Measurements from ENCODE around the gene WASHC2A.
"Not testable (repeated sequence)": the region's sequence is repeated elsewhere in the genome, so short reads cannot be mapped to it uniquely, and the experiment has no call there.

Gene WASHC2A

DNA sequence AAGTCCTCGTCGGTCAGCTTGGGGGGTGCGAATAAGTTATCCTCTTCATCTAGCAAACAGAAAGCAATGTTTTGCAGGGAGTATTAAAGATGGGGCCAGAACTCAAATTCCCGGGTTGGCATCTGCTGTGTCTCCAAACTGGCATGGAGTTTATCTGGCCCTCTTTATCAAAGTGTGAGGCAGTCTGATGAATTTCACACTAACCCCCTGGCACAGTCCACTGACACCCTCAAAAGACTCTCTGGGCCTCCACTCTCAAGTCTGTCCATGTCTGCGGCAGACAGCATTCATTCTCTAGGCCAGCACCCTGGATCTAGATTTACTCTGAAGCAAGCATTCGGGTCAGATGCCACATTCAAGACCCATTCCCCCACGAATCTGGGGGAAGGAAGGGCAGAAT lies 6.2 kb upstream of the WASHC2A start:
- FAIRE-seq: not testable (repeated sequence)

DNA sequence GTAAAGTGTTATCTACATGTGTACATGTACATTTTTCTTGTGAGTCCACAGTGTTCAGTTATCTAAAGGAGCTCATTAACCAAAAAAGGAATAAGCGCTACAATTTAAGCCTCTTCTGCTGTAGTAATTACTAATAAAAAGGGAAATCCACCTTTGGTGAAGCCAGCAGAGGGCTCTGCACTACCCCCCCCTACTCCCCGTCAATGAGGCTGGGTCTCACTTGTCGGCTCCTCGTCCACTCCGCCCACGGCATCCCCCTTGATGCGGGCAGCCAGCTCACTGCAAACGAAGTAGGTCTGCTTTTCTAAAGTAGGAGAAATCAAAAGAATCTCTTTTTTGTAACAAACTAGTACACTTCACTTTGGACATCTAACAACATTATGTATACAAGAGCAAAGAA lies 4.7 kb upstream of the WASHC2A start:
- FAIRE-seq: no peak

DNA sequence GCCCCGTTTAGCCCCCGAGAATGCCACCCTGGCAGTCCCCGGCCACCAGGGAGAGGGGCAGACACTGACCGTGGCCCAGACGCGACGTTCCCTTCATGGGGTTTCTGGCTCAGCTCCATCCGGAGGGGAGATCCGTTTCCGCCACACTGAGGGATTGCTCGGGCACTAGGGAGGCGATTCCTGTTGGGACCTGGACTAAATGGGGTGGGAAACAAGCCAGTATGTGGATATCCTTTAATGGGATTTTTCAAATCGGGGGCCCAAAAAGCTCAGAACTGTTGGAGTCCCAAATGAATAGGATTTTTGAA lies 552 bp downstream of the WASHC2A start:
- not testable (repeated sequence) for FAIRE-seq

DNA sequence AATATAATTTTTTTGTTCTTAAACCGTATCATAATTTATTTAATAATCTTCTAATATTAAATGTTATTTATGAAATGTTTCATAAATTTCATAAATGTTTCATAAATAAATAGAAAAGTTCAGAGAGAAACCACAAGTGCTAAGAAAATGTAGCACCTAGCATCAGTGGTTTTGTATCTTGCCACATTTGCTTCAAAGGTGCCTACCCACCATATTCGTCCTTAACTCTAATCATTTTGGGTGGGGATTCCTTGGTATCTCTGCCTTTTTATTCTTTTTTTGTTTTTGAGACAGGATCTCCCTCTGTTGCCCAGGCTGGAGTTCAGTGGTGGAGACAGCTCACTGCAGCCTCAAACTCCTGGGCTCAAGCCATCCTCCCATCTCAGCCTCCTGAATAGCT lies 7.4 kb downstream of the WASHC2A start:
- FAIRE-seq: not testable (repeated sequence)

DNA sequence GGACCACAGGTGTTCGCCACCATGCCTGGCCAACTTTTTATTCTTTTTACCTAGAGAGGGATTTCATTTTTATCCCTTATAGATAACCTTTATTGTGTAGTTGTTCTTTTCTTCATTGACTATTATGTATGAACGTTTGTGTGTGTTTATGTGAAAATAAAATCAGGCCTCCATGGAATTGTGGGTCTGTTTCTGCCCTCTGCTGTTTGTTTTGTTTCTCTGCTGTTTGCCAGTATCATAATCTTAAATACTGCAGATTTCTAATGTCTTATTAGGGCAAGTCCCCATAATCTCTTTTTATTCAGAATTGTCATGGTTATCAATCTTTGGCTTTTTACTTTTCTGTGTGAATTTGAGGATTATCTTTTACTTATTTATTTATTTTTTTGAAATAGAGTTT lies 7.8 kb downstream of the WASHC2A start:
- peak; percentile 5 for FAIRE-seq

DNA sequence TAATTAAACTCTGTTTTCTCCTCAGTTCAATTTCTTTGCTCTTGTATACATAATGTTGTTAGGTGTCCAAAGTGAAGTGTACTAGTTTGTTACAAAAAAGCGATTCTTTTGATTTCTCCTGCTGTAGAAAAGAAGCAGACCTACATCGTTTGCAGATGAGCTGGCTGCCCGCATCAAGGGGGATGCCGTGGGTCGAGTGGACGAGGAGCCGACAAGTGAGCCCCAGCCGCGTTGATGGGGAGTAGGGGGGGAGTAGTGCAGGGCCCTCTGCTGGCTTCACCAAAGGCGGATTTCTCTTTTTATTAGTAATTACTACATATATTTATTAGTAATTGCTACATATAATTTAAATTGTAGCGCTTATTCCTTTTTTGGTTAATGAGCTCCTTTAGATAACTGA lies 23.6 kb downstream of the WASHC2A start:
- not testable (repeated sequence) for FAIRE-seq

DNA sequence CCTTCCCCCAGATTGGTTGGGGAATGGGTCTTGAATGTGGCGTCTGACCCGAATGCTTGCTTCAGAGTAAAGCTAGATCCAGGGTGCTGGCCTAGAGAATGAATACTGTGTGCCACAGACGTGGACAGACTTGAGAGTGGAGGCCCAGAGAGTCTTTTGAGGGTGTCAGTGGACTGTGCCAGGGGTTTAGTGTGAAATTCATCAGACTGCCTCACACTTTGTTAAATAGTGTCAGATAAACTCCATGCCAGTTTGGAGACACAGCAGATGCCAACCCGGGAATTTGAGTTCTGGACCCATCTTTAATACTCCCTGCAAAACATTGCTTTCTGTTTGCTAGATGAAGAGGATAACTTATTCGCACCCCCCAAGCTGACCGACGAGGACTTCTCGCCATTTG lies 25.2 kb downstream of the WASHC2A start:
- FAIRE-seq: not testable (repeated sequence)

DNA sequence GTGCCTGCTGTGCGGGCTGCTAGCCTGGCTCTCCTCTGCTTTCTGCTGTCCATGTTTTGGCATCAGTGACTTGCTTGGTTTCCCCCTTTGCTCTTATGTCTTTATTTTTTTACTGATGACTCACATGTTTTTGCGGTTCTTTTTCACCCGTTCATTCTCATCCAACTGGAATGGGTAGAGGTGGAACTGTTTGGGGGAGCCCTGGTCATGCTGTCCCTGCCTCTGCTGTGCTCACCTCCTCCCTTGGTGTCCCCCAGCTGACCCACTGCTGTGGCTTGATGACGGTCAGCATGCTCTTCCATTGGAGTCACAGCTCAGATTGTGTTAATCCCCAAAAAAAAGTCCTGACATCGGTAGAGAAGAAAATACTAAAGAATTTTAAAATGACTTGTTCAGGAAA lies 26.9 kb downstream of the WASHC2A start:
- FAIRE-seq: not testable (repeated sequence)

DNA sequence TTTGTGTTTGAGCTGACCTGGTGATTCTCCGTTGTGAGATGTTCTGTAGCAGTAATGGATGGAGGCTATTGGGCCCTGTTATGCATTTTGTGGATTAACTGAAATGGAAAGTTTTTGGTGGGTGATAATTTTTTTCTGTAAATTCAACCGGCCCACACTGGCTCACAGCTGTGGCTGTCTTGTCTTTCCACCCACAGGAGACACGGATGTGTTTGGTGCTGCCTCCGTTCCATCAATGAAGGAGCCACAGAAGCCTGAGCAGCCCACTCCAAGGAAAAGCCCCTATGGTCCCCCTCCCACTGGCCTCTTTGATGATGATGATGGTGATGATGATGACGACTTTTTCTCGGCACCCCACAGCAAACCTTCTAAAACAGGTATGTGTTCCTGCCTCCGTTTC lies 27.6 kb downstream of the WASHC2A start:
- not testable (repeated sequence) for FAIRE-seq

DNA sequence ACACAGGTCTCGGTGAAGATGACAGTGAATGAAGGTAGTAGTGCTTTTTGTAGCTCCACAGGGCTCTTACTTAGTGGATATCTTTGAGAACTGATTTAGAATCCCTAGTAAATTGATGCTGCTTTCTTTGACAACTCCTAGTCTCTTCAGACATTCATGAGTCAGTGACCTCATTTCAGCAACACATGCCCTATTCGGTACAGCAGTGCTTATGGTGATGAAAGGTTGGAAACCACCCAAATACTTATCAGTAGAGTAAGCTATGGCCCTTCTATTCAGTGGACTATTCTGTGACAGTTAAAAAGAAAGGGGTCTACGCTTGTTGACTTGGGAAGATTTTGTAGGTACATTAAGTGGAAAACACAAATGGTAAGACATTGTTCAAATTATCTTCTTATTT lies 29.0 kb downstream of the WASHC2A start:
- FAIRE-seq: not testable (repeated sequence)

DNA sequence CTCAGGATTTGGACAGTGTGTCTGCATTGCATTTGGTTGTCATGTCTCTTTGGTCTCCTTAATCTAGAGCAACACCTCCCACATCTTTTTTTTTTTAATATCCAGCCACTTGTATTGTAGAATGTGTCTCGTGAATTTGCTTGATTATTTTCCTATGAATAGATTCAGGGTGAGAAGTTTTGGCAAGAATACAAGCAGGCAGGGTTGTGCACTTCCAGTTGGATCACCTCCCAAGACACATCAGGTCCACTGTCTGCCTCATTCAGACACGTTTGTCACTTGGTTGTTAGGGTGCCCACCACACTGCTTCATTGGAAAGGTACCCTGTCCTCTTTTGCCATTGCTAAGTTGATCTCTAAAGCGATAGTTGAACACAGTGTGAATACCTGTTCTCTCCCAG lies 30.9 kb downstream of the WASHC2A start:
- FAIRE-seq: not testable (repeated sequence)

DNA sequence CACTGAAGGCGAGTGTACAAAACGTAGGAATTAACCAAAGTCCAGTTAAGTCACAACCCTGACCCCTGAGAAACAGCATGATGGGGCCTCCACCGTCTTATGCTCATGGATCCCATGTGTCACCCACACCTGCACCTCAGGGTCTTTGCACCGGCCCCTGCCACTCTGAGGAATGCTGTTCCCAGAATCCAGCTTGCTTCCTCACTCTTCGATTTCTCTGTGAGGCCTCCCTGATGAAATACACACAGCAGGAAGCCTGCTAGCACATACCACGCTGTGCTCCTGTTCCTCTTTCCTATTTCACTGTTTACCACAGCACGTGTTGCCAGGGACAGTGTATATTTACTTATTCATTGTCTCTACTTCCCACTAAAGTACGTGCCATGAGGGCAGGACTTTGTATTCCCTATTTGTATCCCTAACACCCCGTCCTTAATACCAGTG lies 33.4 kb downstream of the WASHC2A start:
- not testable (repeated sequence) for FAIRE-seq

DNA sequence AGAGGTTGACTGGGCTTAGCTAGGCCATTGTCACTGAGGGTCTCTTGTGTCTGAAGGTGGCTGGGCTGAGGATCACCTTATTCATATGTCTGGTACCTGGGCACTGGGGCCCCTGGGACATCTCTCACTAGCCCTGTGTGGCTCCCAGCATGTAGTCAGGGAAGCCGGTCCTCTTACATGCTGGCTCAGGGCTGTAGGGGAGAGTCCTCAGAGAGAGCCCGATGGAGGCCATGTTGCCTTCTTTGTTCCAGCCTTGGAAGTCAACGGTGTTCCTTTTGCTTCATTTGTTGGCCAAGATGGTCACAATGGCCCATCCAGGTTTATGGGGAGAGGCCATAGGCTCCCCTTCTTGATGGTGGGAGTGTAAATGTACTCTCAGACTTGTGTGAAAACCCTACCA lies 34.0 kb downstream of the WASHC2A start:
- not testable (repeated sequence) for FAIRE-seq

DNA sequence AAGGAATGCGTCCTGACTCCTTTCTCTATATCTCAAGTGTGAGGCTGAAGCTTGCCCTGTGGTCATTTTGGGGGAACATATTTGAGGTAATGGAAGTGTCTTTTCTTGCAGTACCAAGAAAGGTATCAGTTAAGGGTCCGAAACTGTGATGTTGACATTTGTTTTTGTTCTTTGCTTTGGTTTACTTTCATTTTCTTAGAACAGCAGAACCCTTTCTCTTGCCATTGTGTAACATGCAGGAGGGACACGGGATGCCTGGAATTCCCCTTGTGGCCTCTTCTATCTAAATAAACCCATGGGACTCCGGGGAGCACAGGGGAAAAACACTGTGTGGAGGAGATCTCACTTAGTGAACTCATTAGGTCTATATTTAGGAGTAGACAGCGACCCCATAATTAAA lies 34.5 kb downstream of the WASHC2A start:
- not testable (repeated sequence) for FAIRE-seq

DNA sequence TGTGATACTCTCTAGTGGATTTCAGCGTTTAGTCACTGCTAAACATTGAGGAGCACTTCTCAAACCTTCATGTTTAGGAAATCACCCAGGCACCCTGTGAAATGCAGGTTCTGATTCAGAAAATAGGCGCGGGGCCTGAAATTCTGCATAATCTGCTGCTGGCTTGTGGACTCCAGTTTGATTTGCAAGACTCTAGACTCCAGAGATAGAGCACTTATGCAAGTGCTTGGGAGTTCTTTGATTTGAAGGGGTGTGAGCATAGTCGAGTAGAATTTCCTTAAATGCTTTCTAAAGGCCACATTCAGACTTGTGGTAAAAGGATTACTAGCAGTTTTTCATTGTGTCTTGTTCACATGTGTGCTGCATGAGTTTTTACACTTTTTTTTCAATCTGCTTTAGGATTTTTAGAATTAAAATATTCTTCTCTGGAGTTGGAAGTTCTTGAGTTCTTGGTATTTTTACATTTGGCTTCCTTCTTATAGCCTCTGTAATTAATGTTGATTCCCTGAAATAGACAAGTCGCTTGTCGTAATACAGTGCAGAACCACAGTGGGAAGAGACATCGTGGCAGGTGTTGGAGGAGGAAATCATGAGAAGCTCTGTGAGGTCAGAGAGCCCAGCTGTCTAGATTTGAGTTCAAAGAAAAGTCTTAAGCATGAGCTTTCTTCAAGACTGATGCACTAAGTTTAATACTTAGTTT lies 41.4 kb downstream of the WASHC2A start:
- not testable (repeated sequence) for FAIRE-seq

DNA sequence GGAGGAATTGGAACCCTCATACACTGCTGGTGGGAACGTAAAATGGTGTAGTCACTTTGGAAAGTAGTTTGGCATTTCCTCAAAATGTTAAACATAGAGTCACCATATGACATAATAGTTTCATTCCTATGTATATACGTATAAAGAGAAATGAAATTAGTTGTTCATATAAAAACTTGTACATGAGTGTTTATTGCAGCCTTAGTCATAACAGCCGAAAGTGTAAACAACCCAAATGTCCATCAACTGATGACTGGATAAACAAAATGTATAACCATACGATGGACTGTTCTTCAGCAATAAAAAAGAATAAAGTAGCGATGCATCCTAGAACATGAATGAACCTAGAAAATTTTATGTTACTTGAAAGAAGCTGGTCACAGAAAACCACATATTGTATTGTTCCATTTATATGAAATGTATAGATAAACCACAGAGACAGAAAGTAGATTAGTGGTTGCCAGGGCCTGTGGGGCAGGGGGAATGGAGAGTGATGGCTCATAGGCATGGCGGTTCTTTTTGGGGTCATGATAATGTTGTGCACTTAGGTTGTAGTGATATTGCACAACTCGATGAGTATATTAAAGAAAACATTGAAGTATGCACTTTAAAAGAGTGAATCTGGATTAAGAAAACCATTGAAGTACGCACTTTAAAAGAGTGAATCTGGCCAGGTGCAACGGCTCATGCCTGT lies 44.8 kb downstream of the WASHC2A start:
- not testable (repeated sequence) for FAIRE-seq

DNA sequence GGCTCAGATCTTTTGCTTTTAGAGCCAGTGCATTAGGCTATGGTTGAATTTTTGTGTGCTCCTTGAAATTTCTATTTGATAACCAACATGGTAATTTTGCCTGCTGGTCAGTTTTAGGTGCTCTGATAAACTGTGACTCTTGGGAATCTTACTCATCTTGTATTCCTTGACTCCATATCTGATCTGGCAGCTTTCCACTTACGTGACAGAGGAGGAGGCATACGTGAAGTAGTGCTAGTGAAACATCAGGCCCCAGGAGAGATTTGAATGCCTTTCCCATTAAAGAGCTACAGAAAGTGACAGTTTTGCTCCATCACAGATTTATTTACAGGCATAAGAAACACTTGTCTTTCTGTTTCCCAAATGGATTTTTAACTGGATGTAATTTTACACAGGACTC lies 59.0 kb downstream of the WASHC2A start:
- FAIRE-seq: not testable (repeated sequence)

DNA sequence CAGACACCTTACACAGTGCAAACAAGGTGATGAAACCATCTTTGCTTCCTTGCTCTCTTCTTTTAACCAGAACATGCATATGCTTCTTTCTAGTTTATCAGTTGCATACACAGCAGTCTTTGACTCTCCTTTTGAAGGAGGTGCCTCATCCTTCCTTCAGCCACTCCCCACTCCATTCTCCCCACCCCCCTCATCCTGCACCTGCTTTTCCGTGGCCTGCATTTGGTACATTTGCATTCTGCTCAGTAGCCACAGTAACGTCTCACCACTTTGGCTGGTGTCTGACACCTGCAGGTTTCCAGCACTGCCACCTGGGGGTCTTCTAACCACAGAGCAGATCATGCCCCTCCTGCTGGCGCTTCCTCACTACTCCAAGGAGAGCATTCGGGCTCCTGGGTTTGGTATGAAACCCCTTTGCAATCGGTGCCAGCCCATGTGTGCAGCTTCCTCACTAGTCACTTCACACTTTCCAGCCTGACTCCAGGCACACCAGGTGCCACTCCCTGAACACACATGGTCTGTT lies 60.1 kb downstream of the WASHC2A start:
- not testable (repeated sequence) for FAIRE-seq

DNA sequence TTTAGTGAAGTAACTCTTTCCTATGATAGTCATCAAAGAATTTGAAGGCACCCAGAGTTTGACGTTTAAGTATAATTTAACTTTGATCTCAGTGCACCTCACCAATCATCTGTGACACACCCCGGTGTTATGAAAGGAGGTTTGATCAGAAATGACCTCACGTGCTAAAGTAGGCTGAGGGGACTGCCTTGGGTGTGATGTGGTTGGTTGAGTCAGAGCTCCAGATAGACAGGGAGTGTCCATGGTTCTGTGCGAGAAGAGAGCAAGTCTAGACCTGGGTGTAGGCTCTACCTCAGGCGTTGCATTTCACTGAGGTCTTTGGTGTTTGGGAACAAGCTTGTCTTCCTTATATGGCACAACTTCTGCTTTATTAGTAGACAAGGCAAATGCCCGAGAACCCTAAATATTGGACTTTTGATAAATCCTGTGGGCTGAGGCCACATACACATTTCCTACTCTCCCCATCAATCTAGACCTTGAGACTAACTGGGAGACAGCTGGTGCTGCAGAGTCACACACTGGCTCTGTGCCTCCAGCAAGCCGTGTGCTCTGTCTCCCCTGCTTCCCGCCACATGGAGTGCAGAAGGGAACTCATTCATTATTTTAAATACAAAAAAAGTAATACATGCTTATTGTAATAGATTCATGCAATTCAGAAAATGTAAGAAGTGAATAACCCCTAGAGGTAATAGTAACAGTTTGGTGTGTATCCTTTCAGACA lies 63.7 kb downstream of the WASHC2A start:
- not testable (repeated sequence) for FAIRE-seq

DNA sequence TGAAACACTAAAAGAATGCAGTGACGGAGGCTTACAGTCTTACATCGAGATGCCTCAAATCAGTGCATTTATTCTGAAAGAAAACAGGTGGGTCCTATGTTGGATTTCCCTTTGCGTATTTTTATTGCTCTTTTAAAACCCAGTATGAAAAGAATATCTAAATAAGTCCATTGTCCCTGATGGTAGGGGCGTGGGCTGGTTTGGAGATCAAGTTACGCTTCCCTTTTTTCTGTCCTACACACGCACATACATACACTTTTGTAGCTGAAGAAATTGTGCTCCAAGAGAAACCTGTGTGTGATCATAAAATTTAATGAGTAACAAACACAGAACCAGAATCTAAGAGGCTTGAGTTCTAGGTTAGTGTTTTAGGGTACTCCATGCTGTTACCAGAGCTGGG lies 64.6 kb downstream of the WASHC2A start:
- not testable (repeated sequence) for FAIRE-seq

DNA sequence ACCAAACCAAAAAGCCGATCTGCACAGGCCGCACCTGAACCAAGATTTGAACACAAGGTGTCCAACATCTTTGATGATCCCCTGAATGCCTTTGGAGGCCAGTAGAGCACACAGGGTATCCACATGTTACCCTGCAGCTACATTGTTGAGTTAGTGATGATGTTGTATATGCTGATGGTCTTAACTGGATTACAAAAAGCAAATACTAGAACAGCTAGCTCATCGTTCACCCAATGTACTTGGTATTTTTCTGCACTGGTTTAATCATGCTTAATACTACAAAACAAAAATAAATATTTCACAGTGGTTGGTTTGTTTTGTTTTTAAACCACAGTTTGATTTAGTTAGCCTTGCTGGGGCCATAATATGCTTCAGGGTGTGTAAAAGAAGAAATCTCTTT lies 65.1 kb downstream of the WASHC2A start:
- FAIRE-seq: not testable (repeated sequence)

DNA sequence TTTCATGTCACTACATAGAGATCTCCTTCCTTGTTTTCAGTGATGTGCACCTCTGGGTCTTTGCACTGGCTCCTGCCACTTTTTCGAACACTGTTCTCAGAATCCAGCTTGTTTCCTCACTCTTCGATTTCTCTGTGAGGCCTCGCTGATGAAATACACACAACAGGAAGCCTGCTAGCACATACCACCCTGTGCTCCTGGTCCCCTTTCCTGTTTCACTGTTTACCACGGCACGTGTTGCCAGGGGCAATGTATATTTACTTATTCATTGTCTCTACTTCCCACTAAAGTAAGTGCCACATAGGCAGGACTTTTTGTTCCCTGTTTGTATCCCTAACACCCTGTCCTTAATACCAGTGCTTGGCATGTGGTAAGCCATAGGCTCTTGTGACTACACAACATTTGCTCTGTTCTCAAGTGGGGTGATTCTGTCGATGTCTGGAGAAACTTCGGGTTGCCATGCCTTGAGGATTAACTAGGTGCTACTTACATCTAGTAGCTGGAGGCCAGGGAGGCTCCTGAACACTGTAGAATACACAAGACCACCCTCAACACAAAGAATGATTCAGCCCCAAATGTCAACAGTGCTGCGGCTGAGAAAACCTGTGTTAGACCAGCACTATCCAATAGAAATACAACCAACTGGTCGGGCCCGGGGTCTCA lies 75.9 kb downstream of the WASHC2A start:
- not testable (repeated sequence) for FAIRE-seq

DNA sequence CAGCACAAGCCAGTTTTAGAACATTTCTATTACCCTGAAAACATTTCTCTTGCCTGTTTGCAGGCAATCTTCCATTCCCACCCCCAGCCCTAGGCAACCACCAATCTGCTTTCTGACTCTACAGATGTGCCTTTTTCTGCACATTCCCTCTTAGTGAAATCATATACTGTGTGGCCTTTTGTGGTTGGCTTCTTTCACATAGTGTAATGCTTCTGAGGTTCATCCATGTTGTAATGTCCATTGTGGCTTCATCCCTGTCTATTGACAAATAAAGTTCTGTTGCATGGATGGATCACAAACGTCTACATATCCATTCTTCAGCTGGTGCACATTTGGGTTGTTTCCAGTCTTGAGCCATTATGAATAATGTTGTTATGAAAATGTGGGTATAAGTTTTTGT lies 77.8 kb downstream of the WASHC2A start:
- FAIRE-seq: not testable (repeated sequence)

Measured in islet of Langerhans (tissue), 1 donor.